Karpas-422 (cell line): ENCODE measurements around the gene TSEN54. TPM values are rescaled to one million over a fixed set of nuclear protein-coding genes. Genes with fewer than 3 reads are reported as not detected.

ENCODE experiments used
- DNase-seq: peaks from one replicate; pipeline ENCODE4 v3.0.0-alpha.2; 2015
- H2AFZ ChIP-seq: fragments of 200-600 bp; sonication (generic); 2 replicates; pipeline ENCODE4 v1.6.1; 2014; ENCODE audit warnings: antibody characterized with exemption, low read length, mixed read lengths
- H3K27ac ChIP-seq: fragments of 200-600 bp; sonication (generic); 2 replicates; pipeline ENCODE4 v1.5.1; 2014; ENCODE audit warnings: mild to moderate bottlenecking, low read length, moderate library complexity
- H3K27me3 ChIP-seq: fragments of 200-600 bp; sonication (generic); 2 replicates; pipeline ENCODE4 v1.6.1; 2014; ENCODE audit warnings: low read length, mixed read lengths
- H3K36me3 ChIP-seq: fragments of 200-600 bp; sonication (generic); 2 replicates; pipeline ENCODE4 v1.6.1; 2014; ENCODE audit warnings: low read length, mixed read lengths; ENCODE audit not compliant: insufficient read depth
- H3K4me1 ChIP-seq: fragments of 200-600 bp; sonication (generic); 2 replicates; pipeline ENCODE4 v1.6.1; 2014; ENCODE audit warnings: mild to moderate bottlenecking, low read length, mixed read lengths
- H3K4me2 ChIP-seq: fragments of 200-600 bp; sonication (generic); 2 replicates; pipeline ENCODE4 v1.6.1; 2014; ENCODE audit warnings: low read length, low read depth, mild to moderate bottlenecking; ENCODE audit not compliant: poor library complexity, severe bottlenecking
- H3K4me3 ChIP-seq: fragments of 200-600 bp; sonication (generic); 2 replicates; pipeline ENCODE4 v1.5.1; 2014; ENCODE audit warnings: mild to moderate bottlenecking, antibody characterized with exemption, low read length, mixed read lengths
- H3K79me2 ChIP-seq: fragments of 200-600 bp; sonication (generic); 2 replicates; pipeline ENCODE4 v1.6.1; 2014; ENCODE audit warnings: mild to moderate bottlenecking, low read length, mixed read lengths
- H3K9ac ChIP-seq: fragments of 200-600 bp; sonication (generic); 2 replicates; pipeline ENCODE4 v1.6.0; 2014; ENCODE audit warnings: low read length
- H3K9me2 ChIP-seq: fragments of 200-600 bp; sonication (generic), shearing (Covaris generic); replicated peaks from 2 replicates; pipeline ENCODE4 v1.6.0; 2014; ENCODE audit warnings: mild to moderate bottlenecking, low read length, moderate library complexity; ENCODE audit not compliant: insufficient read depth
- H3K9me3 ChIP-seq: fragments of 300-700, 200-600 bp; sonication (generic); 2 replicates; pipeline ENCODE4 v1.6.1; 2014; ENCODE audit warnings: low read length, mixed read lengths
- H4K20me1 ChIP-seq: fragments of 200-600 bp; sonication (generic); 2 replicates; pipeline ENCODE4 v1.6.1; 2014; ENCODE audit warnings: mild to moderate bottlenecking, antibody characterized with exemption, low read length, low read depth; ENCODE audit not compliant: insufficient read depth
- total RNA-seq: library from RNA; depleted of rRNA; stranded (reverse); fragments of >200 nt; shearing (Covaris generic); gene quantifications from 2 replicates; pipeline ENCODE4 v1.2.3, GENCODE V29; 2014; ENCODE audit warnings: low replicate concordance

Gene TSEN54
- total RNA-seq, 1 experiment from 2014 or later, result 25.5 TPM

DNA sequence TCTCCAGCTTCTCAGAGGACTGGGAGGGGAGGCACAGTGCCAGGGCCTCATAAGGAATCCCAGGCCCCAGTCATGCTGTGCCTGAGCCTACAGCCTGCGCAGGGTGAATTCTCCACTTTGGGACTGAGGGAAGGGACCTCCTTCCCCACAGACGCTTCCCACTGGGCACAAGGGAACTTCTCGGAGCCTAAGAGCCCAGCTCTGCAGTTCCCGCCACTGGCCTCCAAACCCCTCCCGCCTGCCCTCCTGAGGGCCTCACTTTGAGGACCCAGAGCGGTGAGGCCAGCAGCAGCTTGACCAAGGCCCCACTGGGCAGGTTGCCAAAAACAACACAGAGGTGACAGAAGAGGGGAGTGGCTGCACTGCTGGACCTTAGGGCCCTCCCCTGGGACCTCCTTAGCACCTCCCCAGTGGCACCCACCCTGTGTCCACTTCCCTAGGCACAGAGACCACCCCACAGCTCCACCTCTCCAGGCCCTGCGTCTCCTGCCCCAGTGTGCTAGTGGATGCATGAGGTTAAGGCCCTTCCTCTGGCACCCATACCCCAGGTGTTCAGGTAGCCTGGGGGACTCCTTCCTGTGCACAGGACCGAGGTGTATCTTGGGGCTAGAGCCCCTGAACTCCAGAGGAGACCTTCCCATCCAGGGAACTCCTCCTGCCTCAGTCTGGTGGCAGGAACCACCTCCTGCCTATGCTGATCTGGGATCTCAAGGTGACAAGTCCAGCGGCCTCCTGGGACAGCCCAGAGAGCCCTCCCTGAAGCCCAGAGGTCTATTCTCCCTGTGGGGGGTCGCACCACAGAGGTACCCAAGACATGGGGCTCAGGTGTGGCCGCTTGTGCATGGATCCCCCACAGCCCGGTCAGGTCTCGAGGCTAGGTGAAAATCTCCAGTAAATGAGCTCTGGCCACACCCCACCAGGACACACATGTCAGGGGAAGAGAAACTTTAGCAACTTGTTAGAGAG is 4.4 kb upstream of the TSEN54 start:
- Histone ChIP-seq H3K36me3 (no peaks in the 10 kb centered on the region), H3K9me3 (no peaks in the 10 kb centered on the region), H3K4me1 (peaks cover 9% of the 10 kb centered on the region), H3K27ac (no peak overlapping the region), H3K4me2 (no peak overlapping the region), H4K20me1 (no peaks in the 10 kb centered on the region), H3K79me2 (peaks cover under 1% of the 10 kb centered on the region; the same call in 1 of the 2 replicates), H3K4me3 (no peak overlapping the region), H3K27me3 (no peaks in the 10 kb centered on the region), H2AFZ (no peak overlapping the region), H3K9ac (no peak overlapping the region), H3K9me2 (no peaks in the 10 kb centered on the region)
- DNase-seq, result no peak

DNA sequence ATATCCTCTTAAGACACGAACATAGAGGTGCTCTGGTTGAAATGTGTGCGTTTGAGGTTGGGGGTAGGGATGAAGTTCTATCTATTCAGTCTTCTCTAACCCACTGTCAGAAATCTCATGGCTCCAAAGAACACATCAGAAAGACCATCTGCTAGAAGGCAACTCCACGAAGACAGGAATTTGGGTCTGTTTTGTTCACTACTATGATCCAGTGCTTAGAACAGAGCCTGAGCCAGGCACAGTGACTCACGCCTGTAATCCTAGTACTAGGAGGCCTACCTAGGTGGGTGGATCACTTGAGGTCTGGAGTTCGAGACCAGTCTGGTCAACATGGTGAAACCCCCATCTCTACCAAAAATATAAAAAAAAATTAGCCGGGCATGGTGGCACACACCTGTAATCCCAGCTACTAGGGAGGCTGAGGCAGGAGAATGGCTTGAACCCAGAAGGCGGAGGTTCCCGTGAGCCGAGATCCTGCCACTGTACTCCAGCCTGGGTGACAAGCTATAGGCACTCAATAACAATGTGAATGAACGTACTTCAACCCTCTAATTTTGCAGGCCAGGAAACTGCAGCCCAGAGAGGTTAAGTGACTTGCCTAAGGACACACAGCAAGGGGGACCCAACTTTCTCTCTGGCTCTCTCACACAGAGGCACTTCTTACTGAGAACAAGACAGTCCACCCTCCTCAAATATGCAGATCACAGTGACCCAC is 3.2 kb upstream of the TSEN54 start:
- Histone ChIP-seq H2AFZ (no peak overlapping the region), H3K9ac (no peak overlapping the region), H3K9me2 (no peaks in the 10 kb centered on the region), H3K4me3 (no peak overlapping the region), H3K4me1 (peaks cover 20% of the 10 kb centered on the region), H3K27me3 (no peaks in the 10 kb centered on the region), H3K27ac (no peak overlapping the region), H4K20me1 (peaks cover 9% of the 10 kb centered on the region; the same call in 1 of the 2 replicates), H3K79me2 (peaks cover 12% of the 10 kb centered on the region), H3K4me2 (no peak overlapping the region), H3K36me3 (no peaks in the 10 kb centered on the region), H3K9me3 (no peaks in the 10 kb centered on the region)
- no peak for DNase-seq

DNA sequence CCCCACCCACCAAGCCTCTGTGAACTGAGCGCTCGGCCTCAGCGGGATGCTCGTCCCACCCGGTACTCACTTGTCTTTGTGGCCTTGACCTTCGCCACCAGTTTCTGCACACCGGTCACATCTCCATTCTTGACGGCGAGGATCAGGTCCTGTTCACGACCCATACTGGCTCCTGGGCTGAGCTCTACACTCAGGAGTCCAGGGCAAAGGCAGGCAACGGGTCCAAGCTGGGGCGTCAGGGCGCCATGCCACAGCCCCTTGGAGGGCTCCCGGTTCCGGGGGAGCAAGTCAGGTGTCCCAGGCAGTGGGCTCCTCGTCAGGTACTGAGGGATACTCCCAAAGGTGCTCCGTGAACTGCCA is 2.7 kb upstream of the TSEN54 start:
- no peak for DNase-seq
- Histone ChIP-seq H3K4me1 (peaks cover 25% of the 10 kb centered on the region), H3K9ac (no peak overlapping the region), H2AFZ (no peak overlapping the region), H3K4me2 (no peak overlapping the region), H4K20me1 (peaks cover 9% of the 10 kb centered on the region; the same call in 1 of the 2 replicates), H3K27me3 (no peaks in the 10 kb centered on the region), H3K9me3 (no peaks in the 10 kb centered on the region), H3K9me2 (no peaks in the 10 kb centered on the region), H3K79me2 (peaks cover 13% of the 10 kb centered on the region), H3K36me3 (no peaks in the 10 kb centered on the region), H3K27ac (no peak overlapping the region), H3K4me3 (no peak overlapping the region)

DNA sequence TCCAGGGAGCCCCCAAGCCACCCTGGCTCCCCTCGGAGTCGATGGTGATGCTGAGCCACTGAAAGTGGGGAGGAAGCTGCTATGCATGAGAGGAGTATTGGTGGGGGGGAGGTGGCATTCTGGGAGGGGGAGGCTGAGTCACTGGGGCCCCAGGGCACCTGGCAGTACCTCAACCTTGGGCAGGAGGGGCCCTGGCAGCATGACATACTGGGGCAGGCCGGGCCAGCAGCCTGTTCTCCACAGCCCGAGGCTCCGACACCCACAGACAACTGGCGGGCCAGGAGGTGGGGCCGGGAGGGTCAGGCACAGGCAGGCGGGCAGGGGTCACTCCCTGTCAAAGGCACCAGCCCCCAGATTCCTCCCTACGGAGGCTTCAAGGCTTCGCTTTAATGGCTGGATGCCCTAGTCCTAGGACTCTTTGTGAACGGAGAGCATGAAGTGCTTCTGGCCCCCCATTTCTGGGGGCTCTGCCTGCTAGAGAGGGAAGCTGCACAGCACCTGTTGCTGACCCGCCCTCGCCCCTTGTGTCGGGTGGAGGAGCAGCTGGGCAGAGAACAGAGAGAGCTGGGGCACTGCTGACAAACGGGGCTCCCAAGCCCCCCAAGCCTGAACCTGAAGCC is 1.9 kb upstream of the TSEN54 start:
- Histone ChIP-seq H3K36me3 (no peaks in the 10 kb centered on the region), H3K27me3 (no peaks in the 10 kb centered on the region), H3K27ac (no peak overlapping the region), H3K79me2 (peaks cover 13% of the 10 kb centered on the region), H4K20me1 (peaks cover 9% of the 10 kb centered on the region; the same call in 1 of the 2 replicates), H3K4me2 (no peak overlapping the region), H3K4me1 (peaks cover 25% of the 10 kb centered on the region), H3K9me3 (no peaks in the 10 kb centered on the region), H3K9me2 (no peaks in the 10 kb centered on the region), H3K4me3 (no peak overlapping the region), H2AFZ (no peak overlapping the region), H3K9ac (no peak overlapping the region)
- no peak for DNase-seq

DNA sequence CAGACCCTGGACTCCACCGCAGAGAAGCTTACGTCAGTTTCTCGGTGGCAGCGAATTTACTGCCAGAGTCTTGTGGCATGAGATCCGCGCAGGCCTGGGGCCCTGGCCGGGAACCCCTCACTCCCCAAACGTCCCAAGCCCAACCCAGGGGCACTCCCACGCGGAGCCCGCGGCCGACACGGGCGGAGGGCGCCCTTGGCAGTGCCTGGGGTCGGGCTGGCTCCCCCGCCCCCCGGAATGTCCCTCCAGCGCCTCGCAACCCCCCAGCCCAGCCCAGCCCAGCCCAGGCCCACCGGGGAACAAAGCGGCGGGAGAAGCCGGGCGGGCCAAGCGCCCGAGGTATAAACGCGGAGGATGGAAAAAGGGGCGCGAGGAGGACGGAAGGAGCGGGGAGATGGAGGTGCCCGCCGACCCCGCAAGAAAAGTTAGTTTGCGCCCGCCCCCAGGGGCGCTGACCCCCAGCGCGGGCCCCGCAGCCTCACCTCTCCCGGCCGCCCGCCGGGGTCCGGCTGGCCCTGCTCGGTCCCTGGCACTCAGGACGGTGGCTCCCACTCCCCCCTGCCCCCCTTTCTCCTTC is 1.3 kb upstream of the TSEN54 start:
- Histone ChIP-seq H3K27ac (no peak overlapping the region), H4K20me1 (peaks cover 9% of the 10 kb centered on the region; the same call in 1 of the 2 replicates), H3K9ac (no peak overlapping the region), H2AFZ (no peak overlapping the region), H3K9me3 (no peaks in the 10 kb centered on the region), H3K9me2 (no peaks in the 10 kb centered on the region), H3K4me2 (peak overlapping the region; percentile 98), H3K36me3 (no peaks in the 10 kb centered on the region), H3K27me3 (no peaks in the 10 kb centered on the region), H3K4me3 (peak overlapping the region; percentile 73; the same call in 1 of the 2 replicates), H3K79me2 (peaks cover 13% of the 10 kb centered on the region), H3K4me1 (peaks cover 25% of the 10 kb centered on the region)
- DNase-seq, result no peak

DNA sequence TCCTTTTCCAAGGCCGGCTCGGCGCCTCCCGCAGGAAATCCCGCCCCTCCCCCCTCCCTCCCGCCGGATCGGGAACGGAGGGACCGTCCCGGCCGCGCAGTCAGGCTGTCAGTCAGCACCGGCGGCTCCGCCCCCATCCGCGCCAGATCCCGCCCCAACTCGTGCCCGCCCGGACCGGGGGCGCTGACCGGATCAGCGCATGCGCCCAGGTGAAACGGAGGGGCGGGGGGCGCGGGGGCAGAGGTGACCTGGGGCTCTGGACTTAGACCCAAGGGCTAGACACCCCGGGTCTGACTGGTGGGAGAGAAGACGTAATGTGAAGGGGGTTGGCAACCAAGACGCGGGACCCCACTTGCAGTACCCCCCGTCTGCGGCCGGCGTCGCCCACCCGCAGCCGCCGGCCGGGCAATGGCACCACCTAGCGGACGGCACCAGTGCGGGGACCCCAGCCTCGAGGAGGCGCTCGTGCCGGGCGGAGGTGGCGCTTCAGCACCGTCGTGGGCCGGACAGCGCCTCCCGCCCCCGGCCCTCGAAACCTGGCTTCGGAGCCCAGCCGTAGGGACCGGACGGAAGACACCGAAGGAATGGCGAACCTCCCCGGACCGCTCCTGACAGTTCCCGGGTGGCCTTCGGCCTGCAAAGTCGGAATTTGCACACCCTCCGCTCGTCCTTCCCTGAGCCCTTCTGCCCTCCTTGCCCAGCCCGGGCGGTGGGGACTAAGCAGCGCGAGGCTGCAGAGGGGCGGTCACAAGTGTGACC is 653 bp upstream of the TSEN54 start, which contains the start of gene CASKIN2:
Gene CASKIN2, minus strand, starts transcription at position 42 of the 759 bp plus-strand sequence. CDS start 1,733 bp downstream, outside the sequence.
- Histone ChIP-seq H3K27me3 (no peaks in the 10 kb centered on the region), H3K9me2 (no peaks in the 10 kb centered on the region), H3K4me2 (peak within 1 kb of the TSS; percentile 98), H3K79me2 (peaks cover 13% of the 10 kb centered on the region), H3K4me1 (peaks cover 25% of the 10 kb centered on the region), H3K9me3 (no peaks in the 10 kb centered on the region), H3K9ac (peak within 1 kb of the TSS; percentile 65), H3K4me3 (peak within 1 kb of the TSS; percentile 73), H3K36me3 (no peaks in the 10 kb centered on the region), H2AFZ (peak within 1 kb of the TSS; percentile 99), H3K27ac (no peak within 1 kb of the TSS), H4K20me1 (peaks cover 9% of the 10 kb centered on the region; the same call in 1 of the 2 replicates)
- DNase-seq, result peak; percentile 93

DNA sequence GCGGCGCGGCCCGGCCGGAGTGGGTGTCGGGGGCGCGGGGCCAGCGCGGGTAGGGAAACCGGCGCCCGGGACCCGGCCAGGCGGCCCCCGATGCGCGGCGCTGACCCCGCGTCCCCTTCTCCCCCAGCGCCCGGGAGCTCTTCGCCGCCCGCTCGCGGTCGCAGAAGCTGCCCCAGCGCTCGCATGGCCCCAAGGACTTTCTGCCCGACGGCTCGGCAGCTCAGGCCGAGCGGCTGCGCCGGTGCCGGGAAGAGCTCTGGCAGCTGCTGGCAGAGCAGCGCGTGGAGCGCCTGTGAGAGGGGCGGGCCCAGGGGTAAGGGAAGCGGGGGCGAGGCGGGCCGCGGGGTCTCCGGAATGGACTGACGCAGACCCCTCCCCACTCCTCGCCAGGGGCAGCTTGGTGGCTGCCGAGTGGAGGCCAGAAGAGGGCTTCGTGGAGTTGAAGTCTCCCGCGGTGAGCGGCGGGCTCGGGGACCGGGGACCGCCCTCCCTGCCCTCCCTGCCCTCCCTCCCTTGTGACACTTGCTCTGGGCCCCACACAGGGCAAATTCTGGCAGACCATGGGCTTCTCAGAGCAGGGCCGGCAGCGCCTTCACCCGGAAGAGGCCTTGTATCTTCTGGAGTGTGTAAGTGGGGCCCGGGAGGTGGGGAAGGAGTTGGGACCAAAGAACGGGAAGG is 430 bp downstream of the TSEN54 start:
- peak overlapping the region; percentile 60; the same call in 1 of the 2 replicates for H2AFZ ChIP-seq
- no peak overlapping the region for H3K27ac ChIP-seq
- no peaks in the 10 kb centered on the region for H3K9me3 ChIP-seq
- H3K36me3 ChIP-seq, result no peaks in the 10 kb centered on the region
- H3K9ac ChIP-seq, result peak overlapping the region; percentile 77
- peaks cover 9% of the 10 kb centered on the region; the same call in 1 of the 2 replicates for H4K20me1 ChIP-seq
- H3K4me3 ChIP-seq, result peak overlapping the region; percentile 78
- H3K9me2 ChIP-seq, result no peaks in the 10 kb centered on the region
- no peaks in the 10 kb centered on the region for H3K27me3 ChIP-seq
- H3K4me2 ChIP-seq, result peak overlapping the region; percentile 83
- peak; percentile 70 for DNase-seq
- H3K79me2 ChIP-seq, result peaks cover 13% of the 10 kb centered on the region
- peaks cover 25% of the 10 kb centered on the region for H3K4me1 ChIP-seq
